A172 (cell line): ENCODE measurements around the gene BOLL. TPM values are rescaled to one million over a fixed set of nuclear protein-coding genes. Genes with fewer than 3 reads are reported as not detected.
"Not testable (repeated sequence)": the region's sequence is repeated elsewhere in the genome, so short reads cannot be mapped to it uniquely, and the experiment has no call there.

ENCODE experiments used
- DNase-seq: peaks from one replicate; pipeline ENCODE4 v3.0.0-alpha.2; 2015; ENCODE audit warnings: low spot score
- total RNA-seq: library from RNA; depleted of rRNA; stranded (reverse); fragments of >200 nt; shearing (Covaris generic); gene quantifications from 2 replicates; pipeline ENCODE4 v1.2.3, GENCODE V29; 2014

The BOLL gene
- total RNA-seq, 1 experiment from 2014 or later = not detected

GRCh38 chr2:197798187-197798586 lies 13.1 kb upstream of the BOLL start:
- no peak for DNase-seq

DNA sequence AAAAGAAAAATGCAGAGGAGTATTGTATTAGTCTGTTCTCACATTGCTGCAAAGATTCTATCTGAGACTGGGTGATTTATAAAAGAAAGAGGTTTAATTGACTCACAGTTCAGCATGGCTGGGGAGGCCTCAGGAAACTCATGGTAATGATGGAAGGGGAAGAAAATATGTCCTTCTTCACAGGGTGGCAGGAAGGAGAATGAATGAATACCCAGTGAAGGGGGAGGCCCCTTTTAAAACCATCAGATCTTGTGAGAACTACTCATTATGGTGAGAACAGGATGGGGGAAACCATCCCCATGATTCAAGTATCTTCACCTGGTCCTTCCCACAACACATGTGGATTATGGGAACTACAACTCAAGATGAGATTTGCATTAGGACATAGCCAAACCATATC lies 10.2 kb upstream of the BOLL start:
- no peak for DNase-seq

GRCh38 chr2:197793456-197793855 lies 8.3 kb upstream of the BOLL start:
- no peak for DNase-seq

- DNase-seq = no peak
Measured at GRCh38 chr2:197786010-197786877, 1.1 kb upstream of the BOLL start.

DNA sequence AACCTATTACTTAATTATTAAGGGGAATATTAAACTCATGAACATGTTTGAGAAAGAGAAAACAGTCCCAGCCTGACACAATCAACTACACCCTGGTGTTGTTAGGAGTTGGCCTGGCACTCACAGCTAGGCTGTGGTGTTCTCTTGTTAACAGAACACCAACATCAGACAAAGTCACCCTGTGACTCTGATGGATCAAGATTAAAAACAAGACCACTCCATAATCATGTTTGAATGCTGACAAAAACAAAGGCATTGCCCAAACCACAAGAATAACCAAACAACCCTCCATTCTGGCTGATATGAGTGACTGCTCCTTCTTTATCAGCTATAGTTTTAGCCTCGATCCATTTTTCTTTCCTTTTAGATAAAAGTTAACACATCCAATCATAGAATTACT lies 3.0 kb downstream of the BOLL start:
- no peak for DNase-seq

GRCh38 chr2:197779261-197779660 lies 5.9 kb downstream of the BOLL start:
- no peak for DNase-seq

- DNase-seq = peak; percentile 22
Measured at GRCh38 chr2:197777823-197778407, 7.2 kb downstream of the BOLL start.

DNA sequence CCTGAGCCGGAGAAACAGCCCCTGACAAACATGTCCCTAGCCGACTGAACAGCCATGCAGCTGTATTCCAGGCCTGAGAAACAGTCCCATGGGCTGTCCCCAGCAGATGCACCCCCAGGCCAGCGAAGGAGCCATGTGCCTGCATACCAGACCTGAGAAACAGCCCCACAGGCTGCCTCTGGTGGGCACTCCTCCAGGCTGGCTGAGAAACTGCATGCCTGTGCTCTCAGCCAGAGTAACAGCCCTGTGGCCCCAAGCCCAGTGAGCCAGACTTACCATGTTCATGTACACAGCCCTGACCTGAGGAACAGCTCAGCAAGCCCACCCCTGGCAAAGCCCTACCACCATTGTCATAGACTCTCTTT lies 24.8 kb downstream of the BOLL start:
- no peak for DNase-seq

GRCh38 chr2:197759625-197760292 lies 25.4 kb downstream of the BOLL start:
- DNase-seq = no peak

- no peak for DNase-seq
Measured at GRCh38 chr2:197759013-197759412, 26.1 kb downstream of the BOLL start.

GRCh38 chr2:197740200-197740599 lies 44.9 kb downstream of the BOLL start:
- DNase-seq = no peak

GRCh38 chr2:197728555-197729544 lies 56.3 kb downstream of the BOLL start:
- not testable (repeated sequence) for DNase-seq

GRCh38 chr2:197727011-197727410 lies 58.1 kb downstream of the BOLL start:
- DNase-seq = no peak

DNA sequence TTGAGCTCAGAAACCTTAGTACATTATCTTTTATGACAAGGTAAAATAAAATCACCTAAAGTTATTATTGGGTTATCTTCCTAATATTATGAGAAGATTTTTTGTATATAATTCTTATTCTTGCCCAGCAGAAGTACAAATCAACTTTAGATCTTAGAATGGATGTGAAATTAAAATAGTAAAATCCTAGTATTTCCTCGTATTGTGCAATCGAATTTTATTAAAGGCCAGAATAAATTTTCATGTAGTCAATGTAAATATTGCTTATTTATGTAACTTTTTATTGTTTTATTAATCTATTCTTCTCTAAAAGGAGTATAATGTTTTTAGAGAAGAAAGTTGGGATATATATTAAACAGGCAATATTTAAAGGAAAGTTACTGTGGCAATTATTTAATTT lies 67.3 kb downstream of the BOLL start:
- no peak for DNase-seq

GRCh38 chr2:197713271-197713670 lies 71.8 kb downstream of the BOLL start:
- no peak for DNase-seq

GRCh38 chr2:197711578-197711977 lies 73.5 kb downstream of the BOLL start:
- DNase-seq = no peak

GRCh38 chr2:197710424-197711042 lies 74.6 kb downstream of the BOLL start:
- DNase-seq = no peak

GRCh38 chr2:197709140-197709539 lies 76.0 kb downstream of the BOLL start:
- not testable (repeated sequence) for DNase-seq

DNA sequence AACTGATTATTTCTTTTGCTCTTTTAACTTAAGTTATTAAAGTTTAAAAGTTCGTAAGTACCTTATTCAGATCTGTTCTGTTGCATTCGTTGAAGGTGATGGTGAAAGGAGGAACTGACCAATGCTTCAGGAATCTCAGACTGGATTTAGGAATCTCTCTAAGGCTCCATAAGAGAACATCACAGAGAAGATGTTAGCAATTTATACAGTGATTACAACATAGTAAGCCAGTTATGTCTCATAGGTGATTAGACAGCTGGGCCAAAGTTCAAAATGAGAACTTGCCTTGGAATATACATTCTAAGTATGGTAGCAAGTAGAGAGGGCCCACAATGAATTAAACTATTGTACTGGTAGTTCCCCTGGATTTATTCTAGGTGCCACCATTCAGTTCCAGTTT lies 76.8 kb downstream of the BOLL start:
- DNase-seq = peak; percentile 18

DNA sequence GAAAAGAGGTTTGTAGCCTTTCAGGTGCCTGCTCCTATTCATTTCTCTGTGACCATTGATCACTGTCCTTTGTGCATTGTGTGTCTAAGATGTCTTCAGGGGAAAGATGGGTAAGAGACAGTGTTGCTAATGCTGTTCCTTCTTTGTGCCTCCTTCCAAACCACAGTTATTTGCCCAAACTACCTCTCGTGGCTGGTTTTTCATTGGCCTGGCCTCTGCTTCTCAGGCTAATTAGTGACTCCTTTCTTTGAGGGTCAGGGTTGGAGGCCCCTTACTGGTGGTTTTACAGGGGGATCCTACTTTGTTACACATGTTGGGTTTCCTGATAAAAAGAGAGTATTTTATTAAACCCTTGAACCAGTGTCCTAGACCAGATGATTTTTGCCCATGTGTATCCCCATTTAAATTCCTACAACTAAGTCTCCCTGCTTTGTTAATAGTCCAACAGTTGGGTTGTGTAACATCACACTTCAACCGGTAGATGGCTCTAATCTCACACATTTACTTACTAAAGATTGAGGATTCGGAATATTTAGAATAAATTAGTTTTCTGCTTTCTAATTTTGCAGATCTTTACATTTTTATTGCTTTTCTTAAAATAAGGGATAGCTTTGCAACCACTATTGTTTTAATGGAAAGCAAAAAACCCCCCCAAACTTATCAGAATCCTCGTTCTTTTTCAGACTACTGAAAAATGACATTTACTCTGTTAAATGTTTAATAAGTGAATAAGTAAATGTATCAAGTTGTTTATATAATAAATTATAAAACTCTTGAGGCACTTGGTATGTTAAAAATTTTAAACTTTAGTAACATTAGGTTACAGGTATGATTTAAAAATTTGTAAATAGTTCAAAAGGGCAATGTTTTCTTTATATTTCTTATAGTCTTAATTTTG lies 77.6 kb downstream of the BOLL start:
- peak; percentile 37 for DNase-seq
